Stimulated activated CD8-positive, alpha-beta memory T cell treated with anti-CD3 and anti-CD28 coated beads, Interleukin-4, amount 100 ng/mL, for 24 hours (primary cell): ENCODE measurements around the gene PDAP1.
A peak's percentile ranks its signal among the peaks of the same experiment; 100 is the strongest.
"Not testable (repeated sequence)": the region's sequence is repeated elsewhere in the genome, so short reads cannot be mapped to it uniquely, and the experiment has no call there.

Experiments
- DNase-seq: peaks from one replicate; pipeline ENCODE4 v3.0.0-alpha.2; 2020; ENCODE audit warnings: low read depth

The PDAP1 gene

DNA sequence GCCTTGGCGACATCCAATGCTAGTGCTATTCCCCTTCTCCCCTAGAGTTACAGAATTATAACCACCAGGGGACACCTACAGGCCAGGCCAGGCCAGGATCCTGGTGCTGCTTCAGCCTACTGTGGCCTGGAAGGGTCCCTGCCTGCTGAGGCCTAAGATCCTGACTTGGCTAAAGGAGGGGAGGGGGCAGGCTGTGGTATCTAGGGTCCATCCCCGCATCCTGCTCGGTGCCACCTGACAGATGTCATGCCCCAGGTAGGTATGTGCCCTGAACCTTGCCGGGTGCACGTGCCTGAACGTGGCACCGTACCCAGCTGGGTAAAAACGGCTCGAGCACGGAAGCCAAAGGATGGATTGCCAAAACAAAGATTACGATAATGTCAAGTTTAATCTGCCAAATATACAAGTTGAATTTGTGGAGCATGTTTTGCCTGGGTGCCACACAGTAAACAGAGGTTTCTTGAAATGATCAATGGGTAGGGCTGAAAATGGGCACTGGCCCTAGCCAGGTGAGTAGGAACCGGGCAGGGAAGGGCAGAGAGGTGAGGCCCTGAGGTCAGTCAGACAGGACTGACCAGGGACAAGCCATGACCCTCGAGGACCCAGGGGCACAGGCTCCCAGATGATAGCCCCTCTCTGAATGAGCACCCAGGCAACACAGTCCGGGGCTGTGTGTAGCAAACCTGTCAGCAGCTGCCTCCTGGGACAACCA, 12.6 kb downstream of the PDAP1 start:
- DNase-seq = no peak

DNA sequence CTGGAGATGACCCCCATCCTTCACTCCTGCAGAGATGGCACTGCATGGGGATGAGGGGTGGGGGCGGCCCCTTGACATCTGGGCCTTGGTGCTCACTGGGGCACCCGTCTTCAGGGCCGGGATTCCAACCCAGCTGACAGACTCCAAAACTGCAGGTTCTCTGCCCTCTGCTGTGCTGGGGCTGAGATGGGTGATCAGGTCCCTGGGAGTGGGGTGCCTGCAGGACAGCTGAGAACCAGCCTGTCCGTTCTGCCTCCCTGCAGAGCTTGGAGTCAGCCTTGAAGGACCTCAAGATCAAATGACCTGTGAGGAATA, 14.3 kb downstream of the PDAP1 start:
- DNase-seq = no peak

GRCh38 chr7:99393355-99394187, 14.8 kb downstream of the PDAP1 start:
- DNase-seq = no peak

GRCh38 chr7:99392659-99393354, 15.6 kb downstream of the PDAP1 start:
- peak; percentile 75 for DNase-seq

DNA sequence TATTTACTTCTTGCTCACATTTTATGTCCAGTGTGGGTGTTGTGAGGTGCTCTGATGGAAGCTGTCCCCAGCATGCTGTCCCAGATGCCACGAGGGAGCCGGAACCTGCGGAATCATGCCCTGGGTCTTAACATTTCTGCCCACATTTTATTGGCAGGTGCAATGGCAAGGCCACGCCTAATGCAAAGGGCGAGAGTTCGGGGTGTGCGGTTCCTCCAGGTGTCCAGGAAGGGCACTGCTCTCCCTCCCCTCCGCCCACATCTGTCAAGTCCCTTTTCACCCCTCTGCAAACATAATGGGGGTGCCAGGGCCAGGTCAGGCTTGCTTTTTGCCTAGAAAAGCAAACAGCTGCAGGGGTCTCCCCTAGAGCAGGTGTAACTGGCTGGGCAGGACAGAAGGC, 16.4 kb downstream of the PDAP1 start:
- DNase-seq = no peak

DNA sequence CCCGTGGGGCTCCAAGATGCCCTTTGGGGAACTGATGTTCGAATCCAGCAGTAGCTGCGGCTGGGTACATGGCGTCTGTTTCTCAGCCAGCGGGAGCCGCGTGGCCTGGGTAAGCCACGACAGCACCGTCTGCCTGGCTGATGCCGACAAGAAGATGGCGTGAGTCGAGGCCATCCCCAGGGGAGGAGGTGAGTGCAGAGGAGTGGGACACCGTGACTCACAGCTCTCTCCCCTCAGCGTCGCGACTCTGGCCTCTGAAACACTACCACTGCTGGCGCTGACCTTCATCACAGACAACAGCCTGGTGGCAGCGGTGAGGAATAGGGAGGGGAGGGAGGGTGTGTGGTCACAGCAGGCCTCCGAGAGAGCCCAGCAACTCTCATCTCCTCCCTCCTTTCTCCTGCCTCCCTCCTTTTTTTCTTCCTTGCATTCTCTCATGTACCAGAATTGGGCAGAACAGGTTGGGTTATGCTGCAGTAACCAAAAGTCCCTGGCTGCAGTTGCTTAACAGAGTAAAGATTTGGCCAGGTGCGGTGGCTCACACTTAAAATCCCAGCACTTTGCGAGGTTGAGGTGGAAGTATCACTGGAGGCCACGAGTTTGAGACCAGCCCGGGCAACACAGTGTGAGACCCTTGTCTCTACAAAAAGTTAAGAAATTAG, 17.3 kb downstream of the PDAP1 start:
- DNase-seq = no peak

- no peak for DNase-seq
Observed at GRCh38 chr7:99389772-99390171, 18.6 kb downstream of the PDAP1 start.

GRCh38 chr7:99387912-99388311, 20.5 kb downstream of the PDAP1 start:
- DNase-seq = no peak

GRCh38 chr7:99387239-99387635, 21.2 kb downstream of the PDAP1 start:
- not testable (repeated sequence) for DNase-seq

DNA sequence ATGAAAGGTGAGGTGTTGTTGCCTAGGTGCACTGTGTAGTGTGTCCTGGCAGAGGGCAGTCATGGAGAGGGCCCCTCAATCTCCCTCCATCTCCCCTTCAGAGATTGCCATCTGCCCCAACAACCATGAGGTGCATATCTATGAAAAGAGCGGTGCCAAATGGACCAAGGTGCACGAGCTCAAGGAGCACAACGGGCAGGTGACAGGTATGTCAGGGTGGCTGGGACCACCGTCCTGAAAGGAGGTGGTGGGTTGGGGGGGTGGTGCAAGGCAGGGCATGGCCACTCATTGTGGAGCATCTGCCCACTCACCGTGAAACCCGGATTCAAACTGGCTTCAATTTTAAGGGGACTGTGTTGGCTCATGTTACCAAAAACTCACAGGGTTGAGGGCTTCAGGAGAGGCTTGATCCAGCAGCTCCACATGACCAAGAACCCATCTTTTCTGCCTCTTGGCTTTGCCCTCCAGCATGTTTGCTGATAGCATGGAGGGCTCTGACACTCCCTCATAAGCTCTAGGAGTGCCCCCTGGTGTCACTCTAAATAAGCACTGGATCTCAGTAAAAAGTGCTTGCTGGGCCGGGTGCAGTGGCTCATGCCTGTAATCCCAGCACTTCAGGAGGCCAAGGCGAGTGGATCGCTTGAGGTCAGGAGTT, 21.7 kb downstream of the PDAP1 start:
- no peak for DNase-seq

GRCh38 chr7:99385564-99385963, 22.8 kb downstream of the PDAP1 start:
- no peak for DNase-seq

DNA sequence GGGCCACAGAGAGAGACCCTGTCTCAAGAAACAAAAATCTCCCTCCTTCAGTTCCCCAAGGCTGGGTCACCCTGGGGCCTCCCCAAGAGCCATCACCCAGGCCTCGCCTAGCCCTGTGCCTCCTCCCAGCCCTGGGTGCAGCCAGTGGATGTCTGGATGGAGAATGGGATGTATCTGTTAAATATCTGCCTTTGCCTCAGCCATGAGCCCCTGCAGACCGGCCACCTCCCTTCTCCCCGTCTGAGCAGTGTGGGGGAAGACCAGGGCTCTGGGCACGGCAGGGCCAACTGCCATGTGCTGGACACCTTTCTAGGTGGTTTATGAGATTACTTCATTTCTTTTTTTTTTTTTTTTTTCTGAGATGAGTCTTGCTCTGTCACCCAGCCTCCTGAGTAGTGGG, 23.9 kb downstream of the PDAP1 start:
- DNase-seq = no peak

DNA sequence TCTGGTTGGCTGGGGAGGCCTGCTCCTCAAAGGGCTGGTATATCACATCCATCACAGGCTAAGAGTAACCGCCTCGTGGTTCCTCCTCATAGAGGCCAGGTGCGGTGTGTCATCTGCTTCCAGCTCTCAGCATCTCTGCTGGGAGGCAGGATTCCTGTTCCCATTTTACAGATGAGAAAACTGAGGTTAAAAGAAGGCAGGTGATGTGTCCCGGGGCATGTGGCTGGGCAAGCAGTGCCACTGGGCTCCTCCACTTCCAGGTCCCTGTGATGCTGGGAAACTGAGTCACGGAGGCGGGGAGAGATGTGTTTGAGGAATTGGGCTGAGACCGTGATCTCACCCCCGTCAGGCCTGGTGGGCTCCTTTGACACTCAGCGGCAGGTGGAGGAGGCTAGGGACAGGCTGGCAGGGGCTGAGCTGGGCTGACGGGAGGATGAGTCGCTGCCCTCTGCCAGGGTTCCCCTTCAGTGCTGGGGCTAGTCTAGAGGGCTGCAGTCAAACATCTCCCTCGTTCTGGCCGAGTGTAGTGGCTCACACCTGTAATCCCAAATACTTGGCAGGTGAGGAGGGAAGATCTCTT, 24.5 kb downstream of the PDAP1 start:
- no peak for DNase-seq

GRCh38 chr7:99383203-99383602, 25.2 kb downstream of the PDAP1 start:
- no peak for DNase-seq

DNA sequence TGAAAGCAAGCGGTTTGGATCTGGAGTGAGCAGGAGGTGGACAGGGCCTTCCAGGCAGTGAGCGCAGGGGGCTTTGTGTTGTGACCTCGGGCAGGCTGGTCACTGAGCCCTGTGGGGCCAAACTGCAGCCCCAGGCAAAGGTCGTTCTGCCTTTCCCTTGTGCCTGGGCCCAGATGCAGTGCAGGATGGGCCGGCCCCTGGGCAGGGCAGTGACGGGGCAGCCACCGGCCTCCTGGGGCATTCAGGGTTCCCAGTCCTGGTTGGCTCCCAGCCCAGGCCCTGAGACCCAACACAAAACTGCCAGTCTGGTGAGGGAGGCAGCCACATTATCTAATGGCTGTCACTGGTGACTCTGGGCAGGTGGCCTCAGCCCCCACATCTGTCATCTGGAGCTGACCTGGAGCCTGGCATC, 26.7 kb downstream of the PDAP1 start:
- no peak for DNase-seq

DNA sequence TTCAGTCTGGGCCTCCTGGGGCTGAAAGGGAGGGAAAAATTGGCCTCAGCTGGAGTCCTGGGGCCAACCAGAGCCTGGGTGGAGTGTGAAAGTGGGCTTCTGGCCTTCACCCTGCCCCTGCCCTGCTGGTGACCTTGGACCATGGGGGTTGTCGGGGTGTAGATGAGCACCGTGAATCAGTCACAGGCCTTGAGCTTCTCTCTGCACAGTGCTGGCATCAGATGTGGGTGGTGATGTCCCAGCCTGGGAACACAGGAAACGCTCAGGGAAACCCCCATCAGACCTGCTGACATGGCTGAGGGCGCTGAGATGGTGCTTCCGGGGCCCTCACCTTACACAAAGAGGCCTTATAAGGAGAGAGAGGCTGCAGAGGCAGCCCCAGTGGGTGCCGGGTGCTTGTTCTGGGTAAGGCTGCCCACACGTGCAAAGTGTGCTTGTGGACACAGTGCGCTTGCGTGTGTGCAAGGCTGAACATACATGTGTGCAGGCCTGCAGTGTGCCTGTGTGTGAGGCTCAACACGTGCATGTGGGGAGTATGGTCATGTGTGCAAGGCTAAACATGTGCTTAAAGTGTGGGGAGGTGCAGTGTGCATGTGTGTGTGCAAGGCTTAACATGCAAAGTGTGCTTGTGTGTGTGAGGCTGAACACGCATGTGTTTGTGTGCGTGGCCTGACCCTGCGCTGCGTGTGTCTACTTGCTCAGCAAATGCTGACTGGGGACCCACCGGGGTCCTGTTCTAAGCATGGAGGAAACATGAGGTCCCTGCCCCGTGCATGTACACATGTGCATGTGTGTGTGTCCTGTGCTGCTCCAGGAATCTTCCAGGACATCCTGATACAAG, 27.4 kb downstream of the PDAP1 start:
- peak; percentile 82 for DNase-seq

DNA sequence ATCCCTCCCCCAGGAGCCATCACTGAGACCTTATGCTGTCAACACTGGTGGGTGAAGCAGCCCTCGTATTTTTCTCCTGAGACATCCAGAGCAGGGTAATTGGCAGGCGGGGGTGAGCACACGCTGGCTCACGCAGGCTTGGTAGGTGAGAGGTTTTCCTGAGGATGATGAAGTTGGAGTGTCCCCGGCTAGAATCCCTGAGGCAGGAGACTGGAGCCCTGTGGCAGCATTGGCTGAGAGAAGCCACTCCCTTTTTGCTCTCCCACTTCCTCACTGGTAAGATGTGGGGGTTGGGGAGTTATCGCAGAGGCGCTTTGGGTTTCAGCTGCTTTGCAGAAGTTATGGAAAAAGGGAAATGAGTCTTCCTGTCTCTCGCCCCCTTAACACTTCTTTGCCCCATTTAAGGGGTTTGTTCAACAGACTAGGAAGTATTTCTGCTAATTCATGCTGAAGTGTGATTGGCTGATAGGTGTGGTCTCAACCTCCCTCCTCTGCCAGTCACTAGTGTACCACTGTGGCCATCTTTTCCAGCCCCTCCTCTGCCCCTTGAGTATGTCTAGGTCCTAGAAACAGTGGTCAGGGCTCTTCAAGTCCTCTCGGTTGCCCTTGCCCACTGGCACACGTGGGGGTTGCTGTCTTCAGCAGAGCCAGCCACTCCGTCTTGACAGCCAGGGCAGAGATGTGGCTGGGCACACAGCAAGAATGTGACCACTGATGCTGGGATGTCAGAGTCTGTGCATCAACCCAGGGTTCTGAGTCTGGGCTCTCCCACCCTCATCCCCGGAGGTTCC, 28.2 kb downstream of the PDAP1 start:
- no peak for DNase-seq

DNA sequence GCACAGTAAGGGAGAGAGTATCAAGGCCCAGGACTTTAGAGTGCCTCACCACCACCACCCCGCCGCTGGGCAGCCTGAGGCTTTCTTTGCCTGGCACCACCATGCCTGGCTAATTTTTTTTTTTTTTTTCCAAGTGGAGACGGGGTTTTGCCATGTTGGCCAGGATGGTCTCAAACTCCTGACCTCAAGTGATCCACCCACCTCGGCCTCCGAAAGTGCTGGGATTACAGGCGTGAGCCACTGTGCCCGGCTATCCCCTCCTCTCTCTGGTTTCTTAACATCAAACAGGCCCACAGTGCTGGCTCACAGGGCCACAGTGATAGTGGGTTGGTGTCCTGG, 28.7 kb downstream of the PDAP1 start:
- not testable (repeated sequence) for DNase-seq

DNA sequence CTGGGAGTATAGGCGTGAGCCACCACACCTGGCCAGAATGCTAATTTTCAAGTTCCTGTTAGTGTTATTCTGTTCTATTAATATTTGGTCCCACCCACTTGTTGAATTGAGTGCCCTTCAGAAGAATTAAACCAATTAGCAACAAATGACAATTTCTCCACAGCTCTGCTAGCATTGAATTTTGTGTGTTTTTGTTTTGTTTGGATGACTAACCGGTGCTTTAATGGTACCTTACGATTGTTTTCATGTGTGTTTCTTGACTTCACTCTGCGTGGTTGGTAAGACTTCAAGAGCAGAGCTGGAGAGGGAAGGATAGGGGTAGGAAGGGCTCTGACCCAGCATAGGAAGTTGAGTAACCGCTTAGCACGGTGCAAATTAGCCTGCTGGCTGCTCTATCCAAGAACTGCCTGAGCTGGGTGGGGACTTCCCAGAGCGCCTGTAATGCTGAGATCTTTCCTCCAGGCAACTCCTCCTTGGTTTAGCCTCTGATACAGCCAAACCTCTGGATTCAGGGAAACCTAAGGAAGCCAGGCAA, 29.3 kb downstream of the PDAP1 start:
- no peak for DNase-seq
